GM04503 (cell line): ENCODE results near the gene PLEKHA6.
A peak's percentile ranks its signal among the peaks of the same experiment; 100 is the strongest.
"Not testable (repeated sequence)": the region's sequence is repeated elsewhere in the genome, so short reads cannot be mapped to it uniquely, and the experiment has no call there.

Experiments
- DNase-seq: peaks from one replicate; pipeline ENCODE4 v3.0.0-alpha.2; 2012; ENCODE audit warnings: low read depth

The PLEKHA6 gene

GRCh38 chr1:204314893-204315658 is 44.7 kb downstream of the PLEKHA6 start:
- no peak for DNase-seq

GRCh38 chr1:204314171-204314892 is 45.4 kb downstream of the PLEKHA6 start:
- DNase-seq: no peak

GRCh38 chr1:204313675-204314074 is 46.1 kb downstream of the PLEKHA6 start:
- DNase-seq: no peak

GRCh38 chr1:204310970-204311369 is 48.8 kb downstream of the PLEKHA6 start:
- not testable (repeated sequence) for DNase-seq

- no peak for DNase-seq
Measured at GRCh38 chr1:204308023-204308628, 51.6 kb downstream of the PLEKHA6 start.

- no peak for DNase-seq
Measured at GRCh38 chr1:204307334-204307883, 52.3 kb downstream of the PLEKHA6 start.

GRCh38 chr1:204306076-204306475 is 53.7 kb downstream of the PLEKHA6 start:
- no peak for DNase-seq

GRCh38 chr1:204304067-204304466 is 55.7 kb downstream of the PLEKHA6 start:
- no peak for DNase-seq

- no peak for DNase-seq
Measured at GRCh38 chr1:204302769-204303168, 57.0 kb downstream of the PLEKHA6 start.

- no peak for DNase-seq
Measured at GRCh38 chr1:204301171-204301957, 58.4 kb downstream of the PLEKHA6 start.

- no peak for DNase-seq
Measured at GRCh38 chr1:204299814-204300365, 59.8 kb downstream of the PLEKHA6 start.

GRCh38 chr1:204296431-204296988 is 63.2 kb downstream of the PLEKHA6 start:
- DNase-seq: peak; percentile 57

- DNase-seq: peak; percentile 40
Measured at GRCh38 chr1:204295671-204296070, 64.1 kb downstream of the PLEKHA6 start.

GRCh38 chr1:204294357-204294756 is 65.4 kb downstream of the PLEKHA6 start:
- peak; percentile 89 for DNase-seq

GRCh38 chr1:204293605-204294337 is 66.0 kb downstream of the PLEKHA6 start:
- no peak for DNase-seq

GRCh38 chr1:204292740-204293139 is 67.0 kb downstream of the PLEKHA6 start:
- no peak for DNase-seq

GRCh38 chr1:204289280-204289679 is 70.4 kb downstream of the PLEKHA6 start:
- DNase-seq: no peak

- DNase-seq: no peak
Measured at GRCh38 chr1:204288021-204288588, 71.6 kb downstream of the PLEKHA6 start.

- DNase-seq: no peak
Measured at GRCh38 chr1:204287466-204287891, 72.2 kb downstream of the PLEKHA6 start.

- no peak for DNase-seq
Measured at GRCh38 chr1:204286831-204287421, 72.8 kb downstream of the PLEKHA6 start.
